ENCODE data around the gene ZFR2. TPM values are rescaled to one million over a fixed set of nuclear protein-coding genes. Genes with fewer than 3 reads are reported as not detected.

Gene ZFR2
- total and polyA plus RNA-seq, 10 donors, result 0.11 to 0.92 (median 0.33) TPM; not detected in 3

GRCh38 chr19:3873151-3873550 lies 4.3 kb upstream of the ZFR2 start:
- no peaks in the 10 kb centered on the region for H3K36me3 ChIP-seq
- DNase-seq, result no peak
- intact Hi-C loops (cut with DNase I; ENCODE audit: low total_unique reads), result no loop called here
- no peak overlapping the region for H3K4me3 ChIP-seq
- WGBS, 5 donors, result 54 to 74% (median 73%) methylated on average over 4 of the region's 4 CpGs
- H3K27me3 ChIP-seq (replicated peaks in 1 of 7), result peaks cover 12 to 79% (median 34%) of the 10 kb centered on the region in 7 donors
- TF ChIP-seq POLR2AphosphoS5 (IDR thresholded peaks at IDR 0.05) (no peak), POLR2A (IDR thresholded peaks at IDR 0.05) (no peak)
- TF ChIP-seq, protein P1, sequence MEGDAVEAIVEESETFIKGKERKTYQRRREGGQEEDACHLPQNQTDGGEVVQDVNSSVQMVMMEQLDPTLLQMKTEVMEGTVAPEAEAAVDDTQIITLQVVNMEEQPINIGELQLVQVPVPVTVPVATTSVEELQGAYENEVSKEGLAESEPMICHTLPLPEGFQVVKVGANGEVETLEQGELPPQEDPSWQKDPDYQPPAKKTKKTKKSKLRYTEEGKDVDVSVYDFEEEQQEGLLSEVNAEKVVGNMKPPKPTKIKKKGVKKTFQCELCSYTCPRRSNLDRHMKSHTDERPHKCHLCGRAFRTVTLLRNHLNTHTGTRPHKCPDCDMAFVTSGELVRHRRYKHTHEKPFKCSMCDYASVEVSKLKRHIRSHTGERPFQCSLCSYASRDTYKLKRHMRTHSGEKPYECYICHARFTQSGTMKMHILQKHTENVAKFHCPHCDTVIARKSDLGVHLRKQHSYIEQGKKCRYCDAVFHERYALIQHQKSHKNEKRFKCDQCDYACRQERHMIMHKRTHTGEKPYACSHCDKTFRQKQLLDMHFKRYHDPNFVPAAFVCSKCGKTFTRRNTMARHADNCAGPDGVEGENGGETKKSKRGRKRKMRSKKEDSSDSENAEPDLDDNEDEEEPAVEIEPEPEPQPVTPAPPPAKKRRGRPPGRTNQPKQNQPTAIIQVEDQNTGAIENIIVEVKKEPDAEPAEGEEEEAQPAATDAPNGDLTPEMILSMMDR (IDR thresholded peaks at IDR 0.05 in 8 of 11, conservative IDR thresholded peaks at IDR 0.05 in 3 of 11), result no peak
- no peak overlapping the region for H3K27ac ChIP-seq
- H3K4me1 ChIP-seq, result peaks cover 0 to 7% (median 2%) of the 10 kb centered on the region in 6 donors
- peaks cover 0 to 8% (median 0%) of the 10 kb centered on the region in 8 donors for H3K9me3 ChIP-seq

DNA sequence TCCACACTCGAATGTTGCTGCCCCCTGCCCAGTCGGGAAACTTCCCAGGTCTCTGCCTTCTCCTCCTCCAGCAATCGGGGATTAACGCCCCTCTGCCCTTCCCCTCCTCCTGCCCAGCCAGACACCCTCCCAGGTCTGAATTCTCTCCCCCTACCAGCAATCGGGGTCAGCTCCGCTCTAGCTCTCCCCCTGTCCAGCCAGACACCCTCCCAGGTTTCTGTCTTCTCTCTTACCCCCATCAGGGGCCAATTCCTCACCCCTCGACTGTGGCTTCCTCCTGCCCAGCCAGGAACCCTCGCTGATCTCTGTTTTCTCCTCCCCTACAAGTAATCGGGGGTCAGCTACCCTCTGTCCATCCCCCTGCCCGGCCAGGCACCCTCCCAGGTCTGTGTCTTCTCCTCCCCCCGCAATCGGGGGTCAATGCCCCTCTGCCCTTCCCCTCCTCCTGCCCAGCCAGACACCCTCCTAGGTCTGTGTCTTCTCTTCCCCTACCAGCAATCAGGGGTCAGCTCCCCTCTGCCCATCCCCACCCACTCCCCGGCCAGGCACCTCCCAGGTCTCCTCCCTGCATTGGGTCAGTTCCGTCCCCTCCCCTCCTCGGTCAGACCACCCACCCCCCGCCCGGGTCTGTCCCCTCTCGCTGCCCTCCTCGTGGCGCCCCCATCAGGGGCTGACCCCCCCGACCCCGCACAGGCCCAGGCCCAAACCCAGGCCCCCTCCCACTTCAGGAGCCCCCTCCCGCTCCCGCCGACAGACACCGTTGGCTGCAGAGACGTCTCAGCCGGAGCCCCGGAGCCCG lies 668 bp downstream of the ZFR2 start:
- WGBS, 5 donors, result 11 to 16% (median 14%) methylated on average over 25 to 30 of the region's 30 CpGs
- DNase-seq, result no peak
- intact Hi-C loops (cut with DNase I; ENCODE audit: low total_unique reads), result no loop called here
- peak overlapping the region in 2 of 8 donors; percentile 6 to 48 for H3K4me3 ChIP-seq
- TF ChIP-seq, protein P1 (IDR thresholded peaks at IDR 0.05 in 8 of 11, conservative IDR thresholded peaks at IDR 0.05 in 3 of 11), result no peak
- TF ChIP-seq POLR2AphosphoS5 (IDR thresholded peaks at IDR 0.05) (no peak), POLR2A (IDR thresholded peaks at IDR 0.05) (no peak)
- peaks cover 12 to 81% (median 39%) of the 10 kb centered on the region in 7 donors for H3K27me3 ChIP-seq (replicated peaks in 1 of 7)
- H3K36me3 ChIP-seq, result no peaks in the 10 kb centered on the region
- H3K9me3 ChIP-seq, result peaks cover 0 to 8% (median 0%) of the 10 kb centered on the region in 8 donors
- H3K27ac ChIP-seq, result no peak overlapping the region
- peaks cover 0 to 7% (median 2%) of the 10 kb centered on the region in 6 donors for H3K4me1 ChIP-seq

DNA sequence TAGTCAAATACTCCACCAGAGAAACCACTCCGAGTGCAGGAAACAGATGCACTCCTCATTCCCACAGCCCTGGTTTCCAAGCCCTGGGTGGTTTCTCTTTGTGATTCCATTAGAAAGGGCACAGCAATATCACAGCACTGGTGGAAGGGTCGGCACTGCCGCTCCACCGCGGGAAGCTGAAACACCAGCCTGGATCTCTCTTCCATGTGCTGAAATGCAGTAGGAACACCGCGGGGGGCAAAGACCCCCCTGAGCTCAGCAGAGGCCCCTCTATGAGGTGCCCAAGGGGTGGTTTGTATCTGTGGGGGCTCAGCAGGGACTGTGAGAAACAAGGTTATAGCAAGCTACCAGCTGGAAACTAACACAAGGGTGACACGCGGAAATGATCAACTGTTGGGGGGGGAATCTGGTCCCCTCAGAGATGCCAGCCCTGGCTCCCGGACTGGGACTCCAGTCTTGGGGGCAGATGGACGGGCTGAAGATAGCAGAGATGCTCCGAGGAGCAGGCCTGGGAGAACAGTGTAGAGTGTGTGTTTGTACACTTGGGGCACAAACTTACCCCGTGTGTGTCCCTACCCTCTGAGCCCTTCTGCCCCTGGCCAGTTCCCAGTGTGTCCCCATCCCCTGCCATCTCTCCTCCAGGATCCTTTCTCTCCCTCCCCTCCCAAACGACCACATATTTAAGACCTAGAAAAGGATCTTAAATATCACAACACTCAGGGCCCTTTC lies 1.8 kb downstream of the ZFR2 start:
- no peak overlapping the region for H3K27ac ChIP-seq
- TF ChIP-seq POLR2AphosphoS5 (IDR thresholded peaks at IDR 0.05) (no peak), POLR2A (IDR thresholded peaks at IDR 0.05) (no peak)
- TF ChIP-seq, protein P1 (IDR thresholded peaks at IDR 0.05 in 8 of 11, conservative IDR thresholded peaks at IDR 0.05 in 3 of 11), result no peak
- intact Hi-C loops (cut with DNase I; ENCODE audit: low total_unique reads), result no loop called here
- DNase-seq, result no peak
- 46 to 62% (median 52%) methylated on average over 14 of the region's 14 CpGs for WGBS, 5 donors
- peaks cover 0 to 7% (median 2%) of the 10 kb centered on the region in 6 donors for H3K4me1 ChIP-seq
- H3K36me3 ChIP-seq, result no peaks in the 10 kb centered on the region
- peaks cover 0 to 8% (median 0%) of the 10 kb centered on the region in 8 donors for H3K9me3 ChIP-seq
- no peak overlapping the region for H3K4me3 ChIP-seq
- H3K27me3 ChIP-seq (replicated peaks in 1 of 7), result peaks cover 12 to 80% (median 39%) of the 10 kb centered on the region in 7 donors

GRCh38 chr19:3863648-3864047 lies 5.2 kb downstream of the ZFR2 start:
- H3K4me1 ChIP-seq, result peaks cover 0 to 2% (median under 1%) of the 10 kb centered on the region in 6 donors
- no peak overlapping the region for H3K27ac ChIP-seq
- no peak overlapping the region for H3K4me3 ChIP-seq
- peaks cover under 1 to 46% (median 18%) of the 10 kb centered on the region in 7 donors for H3K27me3 ChIP-seq (replicated peaks in 1 of 7)
- 60 to 75% (median 71%) methylated on average over 9 to 12 of the region's 12 CpGs for WGBS, 5 donors
- peaks cover 0 to under 1% (median 0%) of the 10 kb centered on the region in 8 donors for H3K9me3 ChIP-seq
- no peak for DNase-seq
- intact Hi-C loops (cut with DNase I; ENCODE audit: low total_unique reads), result no loop called here
- H3K36me3 ChIP-seq, result no peaks in the 10 kb centered on the region
- no peak for TF ChIP-seq POLR2AphosphoS5 (IDR thresholded peaks at IDR 0.05)
- TF ChIP-seq, protein P1 (IDR thresholded peaks at IDR 0.05 in 8 of 11, conservative IDR thresholded peaks at IDR 0.05 in 3 of 11), result no peak
- no peak for TF ChIP-seq POLR2A (IDR thresholded peaks at IDR 0.05)

Data from spleen (tissue), 11 donors.